Vagina (tissue), 2 donors: Measurements from ENCODE around the gene TENT5C. TPM values are rescaled to one million over a fixed set of nuclear protein-coding genes. Genes with fewer than 3 reads are reported as not detected.

Experiments
- DNase-seq, 2 donors: peaks; one replicate each; pipeline ENCODE4 v3.0.0-alpha.2; 2017; ENCODE audit errors: extremely low spot score in 2 of 2
- H3K27ac ChIP-seq: fragments of 200-600 bp; sonication (generic); one replicate; pipeline ENCODE4 v1.5.1; 2019
- H3K27me3 ChIP-seq: fragments of 200-600 bp; sonication (generic); one replicate; pipeline ENCODE4 v1.5.1; 2019
- H3K36me3 ChIP-seq, 2 donors: fragments of 200-600 bp; sonication (generic); one replicate each; pipeline ENCODE4 v1.5.1; 2017 to 2019
- H3K4me1 ChIP-seq: fragments of 200-600 bp; sonication (generic); one replicate; pipeline ENCODE4 v1.5.1; 2019
- H3K4me3 ChIP-seq, 2 donors: fragments of 200-600 bp; sonication (generic); 1 replicate in 1 of 2; 2 replicates in 1 of 2; pipeline ENCODE4 v1.5.1; 2016 to 2019
- H3K9me3 ChIP-seq: fragments of 200-600 bp; sonication (generic); one replicate; pipeline ENCODE4 v1.5.1; 2019
- POLR2A ChIP-seq, 2 donors: fragments of 450-650 bp; IDR thresholded peaks; one replicate each; pipeline ENCODE4 v1.6.1; 2017; ENCODE audit warnings: antibody characterized with exemption in 2 of 2, mild to moderate bottlenecking in 2 of 2, moderate library complexity in 2 of 2
- POLR2AphosphoS5 ChIP-seq, 2 donors: sonication (generic); formaldehyde crosslinking; IDR thresholded peaks; one replicate each; pipeline ENCODE4 v1.9.0; 2017; ENCODE audit warnings: antibody characterized with exemption in 2 of 2, mild to moderate bottlenecking in 2 of 2, low read depth in 1 of 2; ENCODE audit not compliant: insufficient read depth in 1 of 2
- intact Hi-C: fragments of 100-400 bp; cut with DNase I; formaldehyde crosslinking; loops from one replicate; pipeline ENCODE4 v1.15.1; 2023
- total RNA-seq: library from RNA; depleted of rRNA; stranded (reverse); fragments of >200 nt; gene quantifications from one replicate; pipeline ENCODE4 v1.2.3, GENCODE V29; 2016
- TF ChIP-seq, protein P1 (sequence below), 3 experiments: fragments of 450-650 bp in 2 of 3; fragments of 200-600 bp in 1 of 3; sonication (generic) in 1 of 3; IDR thresholded peaks; one replicate each; pipeline ENCODE4 v1.5.1; 2017 to 2019; ENCODE audit warnings: antibody characterized with exemption in 3 of 3, mild to moderate bottlenecking in 2 of 3, moderate library complexity in 2 of 3

Gene TENT5C
- total RNA-seq, 1 donor from 2014 or later, result 4.2 TPM

DNA sequence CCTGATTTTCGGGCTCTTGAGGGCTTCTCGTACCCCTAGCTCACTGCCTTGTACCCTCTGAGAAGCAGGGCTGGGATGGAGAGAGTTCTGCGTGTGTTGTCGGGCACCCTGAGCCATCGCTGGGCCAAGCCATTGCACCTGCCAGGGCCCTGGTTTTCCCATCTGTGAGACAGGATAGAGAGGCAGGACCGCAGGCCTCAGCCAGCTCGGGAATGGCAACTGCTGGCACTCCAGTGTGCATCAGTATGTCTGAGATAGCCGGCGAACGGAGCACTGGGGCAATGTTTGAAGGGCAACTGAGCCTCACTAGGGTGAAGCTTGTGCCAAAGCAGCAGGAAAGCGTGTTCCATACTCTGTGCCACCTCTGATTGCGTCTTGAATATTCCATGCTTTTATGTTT is 66.9 kb downstream of the TENT5C start:
- peak in 1 of 2 donors; percentile 70 for DNase-seq
- TF ChIP-seq POLR2A (IDR thresholded peaks at IDR 0.05) (no peak), POLR2AphosphoS5 (IDR thresholded peaks at IDR 0.05; ENCODE audit: insufficient read depth in 1 of 2, low read depth in 1 of 2) (no peak)
- TF ChIP-seq, protein P1, sequence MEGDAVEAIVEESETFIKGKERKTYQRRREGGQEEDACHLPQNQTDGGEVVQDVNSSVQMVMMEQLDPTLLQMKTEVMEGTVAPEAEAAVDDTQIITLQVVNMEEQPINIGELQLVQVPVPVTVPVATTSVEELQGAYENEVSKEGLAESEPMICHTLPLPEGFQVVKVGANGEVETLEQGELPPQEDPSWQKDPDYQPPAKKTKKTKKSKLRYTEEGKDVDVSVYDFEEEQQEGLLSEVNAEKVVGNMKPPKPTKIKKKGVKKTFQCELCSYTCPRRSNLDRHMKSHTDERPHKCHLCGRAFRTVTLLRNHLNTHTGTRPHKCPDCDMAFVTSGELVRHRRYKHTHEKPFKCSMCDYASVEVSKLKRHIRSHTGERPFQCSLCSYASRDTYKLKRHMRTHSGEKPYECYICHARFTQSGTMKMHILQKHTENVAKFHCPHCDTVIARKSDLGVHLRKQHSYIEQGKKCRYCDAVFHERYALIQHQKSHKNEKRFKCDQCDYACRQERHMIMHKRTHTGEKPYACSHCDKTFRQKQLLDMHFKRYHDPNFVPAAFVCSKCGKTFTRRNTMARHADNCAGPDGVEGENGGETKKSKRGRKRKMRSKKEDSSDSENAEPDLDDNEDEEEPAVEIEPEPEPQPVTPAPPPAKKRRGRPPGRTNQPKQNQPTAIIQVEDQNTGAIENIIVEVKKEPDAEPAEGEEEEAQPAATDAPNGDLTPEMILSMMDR (IDR thresholded peaks at IDR 0.05), result no peak
- H3K36me3 ChIP-seq, result no peaks in the 10 kb centered on the region
- H3K27ac ChIP-seq, result no peak overlapping the region
- intact Hi-C loops, result no loop called here
- H3K4me1 ChIP-seq, result peaks cover 13% of the 10 kb centered on the region
- no peaks in the 10 kb centered on the region for H3K27me3 ChIP-seq
- no peak overlapping the region for H3K4me3 ChIP-seq
- no peaks in the 10 kb centered on the region for H3K9me3 ChIP-seq

DNA sequence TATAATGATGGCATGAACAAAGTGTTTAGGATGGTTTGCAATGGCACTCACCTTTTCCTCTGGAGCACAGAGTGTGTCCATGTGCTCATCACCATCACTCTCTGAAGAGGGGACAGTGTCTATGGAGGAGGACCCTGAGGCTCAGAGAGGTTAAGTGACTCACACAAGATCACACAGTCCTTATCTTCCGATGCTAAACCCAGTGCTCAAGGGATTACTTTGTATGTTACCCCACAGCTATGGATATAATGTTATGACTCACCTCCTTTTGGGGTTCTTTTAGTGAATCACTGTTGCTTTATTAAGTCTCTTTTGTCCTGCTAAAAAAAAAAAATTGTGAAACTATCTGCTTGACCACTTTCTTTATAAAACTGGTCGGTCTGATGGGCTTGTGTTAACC is 67.6 kb downstream of the TENT5C start:
- Histone ChIP-seq H3K36me3 (no peaks in the 10 kb centered on the region), H3K27ac (no peak overlapping the region), H3K27me3 (no peaks in the 10 kb centered on the region), H3K9me3 (no peaks in the 10 kb centered on the region), H3K4me1 (peaks cover 13% of the 10 kb centered on the region), H3K4me3 (no peak overlapping the region)
- intact Hi-C loops, result no loop called here
- TF ChIP-seq POLR2AphosphoS5 (IDR thresholded peaks at IDR 0.05; ENCODE audit: insufficient read depth in 1 of 2, low read depth in 1 of 2), result no peak
- no peak for TF ChIP-seq POLR2A (IDR thresholded peaks at IDR 0.05)
- TF ChIP-seq, protein P1 (IDR thresholded peaks at IDR 0.05), result no peak
- DNase-seq, result no peak

DNA sequence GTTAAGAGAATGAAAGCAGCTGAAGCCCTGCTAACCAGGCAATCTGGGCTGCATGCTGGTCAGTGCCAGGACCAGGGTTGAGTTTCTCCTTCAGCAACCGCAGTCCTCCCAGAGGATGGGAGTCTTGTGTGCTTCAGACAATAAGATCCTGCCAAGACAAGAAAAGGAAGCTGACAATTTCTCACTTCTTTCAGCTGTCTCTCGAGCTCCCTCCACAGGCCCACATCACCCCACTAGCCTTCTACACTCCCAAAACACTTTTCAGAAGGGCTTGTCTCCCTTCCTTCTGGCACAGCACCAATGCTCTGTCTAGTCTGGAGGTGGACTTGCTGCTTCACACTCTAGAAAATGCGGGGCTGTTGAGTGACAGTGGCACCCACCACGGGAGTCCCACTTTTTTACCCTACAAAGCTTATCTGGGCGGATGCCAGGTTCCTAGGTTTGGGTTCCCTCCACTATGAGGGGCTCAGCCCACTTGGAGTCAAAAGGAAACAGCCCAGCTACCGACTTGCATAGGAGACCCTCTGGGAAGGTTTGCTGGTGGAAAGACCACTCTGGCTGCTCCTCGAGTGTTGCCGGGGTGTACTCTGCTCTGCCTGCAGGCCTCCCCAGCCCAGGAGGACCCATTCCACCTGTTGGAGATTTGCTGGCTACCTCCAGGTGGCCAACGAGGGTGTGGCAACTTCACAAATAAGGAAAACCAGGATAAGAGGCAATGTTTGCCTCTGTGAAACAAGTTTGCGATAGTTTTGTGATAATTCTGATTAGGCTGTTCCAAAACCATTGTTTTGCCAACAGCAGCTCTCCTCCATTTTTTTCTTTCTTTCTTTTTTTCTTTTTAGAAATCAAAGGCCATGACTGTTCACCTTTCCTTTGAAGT is 68.9 kb downstream of the TENT5C start:
- no peaks in the 10 kb centered on the region for H3K36me3 ChIP-seq
- no peaks in the 10 kb centered on the region for H3K9me3 ChIP-seq
- TF ChIP-seq, protein P1 (IDR thresholded peaks at IDR 0.05), result no peak
- TF ChIP-seq POLR2AphosphoS5 (IDR thresholded peaks at IDR 0.05; ENCODE audit: insufficient read depth in 1 of 2, low read depth in 1 of 2), result no peak
- TF ChIP-seq POLR2A (IDR thresholded peaks at IDR 0.05), result no peak
- no peak overlapping the region for H3K4me3 ChIP-seq
- H3K4me1 ChIP-seq, result peaks cover 13% of the 10 kb centered on the region
- intact Hi-C loops, result no loop called here
- no peak overlapping the region for H3K27ac ChIP-seq
- DNase-seq, result peak in 1 of 2 donors; percentile 84
- no peaks in the 10 kb centered on the region for H3K27me3 ChIP-seq

DNA sequence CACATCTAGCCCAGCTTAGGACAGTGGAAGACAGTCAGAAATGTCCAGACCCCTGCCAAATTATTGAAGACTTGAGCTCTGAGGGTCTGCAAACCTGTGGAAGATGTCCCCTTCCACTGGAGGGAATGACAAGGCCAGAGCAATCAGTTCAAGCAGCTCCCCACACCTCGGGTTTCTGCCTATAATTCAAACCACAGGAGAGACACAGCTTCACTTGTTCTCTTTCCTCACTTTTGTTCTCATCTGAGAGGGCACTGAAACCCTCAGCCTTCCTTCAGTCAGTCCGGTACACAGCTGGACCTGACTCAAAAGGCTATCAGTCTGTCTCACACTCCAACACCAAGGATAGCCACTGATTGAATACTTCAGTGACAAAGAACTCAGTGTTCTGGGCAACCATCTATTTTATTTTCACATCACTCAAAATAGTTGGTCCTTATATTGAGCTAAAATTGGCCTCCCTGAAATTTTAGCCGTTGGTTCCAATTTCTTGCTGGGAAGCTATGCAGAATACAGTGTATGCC is 70.1 kb downstream of the TENT5C start:
- H3K27ac ChIP-seq, result no peak overlapping the region
- no peaks in the 10 kb centered on the region for H3K36me3 ChIP-seq
- TF ChIP-seq, protein P1 (IDR thresholded peaks at IDR 0.05), result no peak
- TF ChIP-seq POLR2A (IDR thresholded peaks at IDR 0.05) (no peak), POLR2AphosphoS5 (IDR thresholded peaks at IDR 0.05; ENCODE audit: insufficient read depth in 1 of 2, low read depth in 1 of 2) (no peak)
- DNase-seq, result peak in 1 of 2 donors; percentile 71
- intact Hi-C loops, result no loop called here
- peaks cover 13% of the 10 kb centered on the region for H3K4me1 ChIP-seq
- H3K27me3 ChIP-seq, result no peaks in the 10 kb centered on the region
- H3K9me3 ChIP-seq, result no peaks in the 10 kb centered on the region
- H3K4me3 ChIP-seq, result no peak overlapping the region
